HG03060 (cell line): Measurements from ENCODE around the gene CTNND2.
"Not testable (repeated sequence)": the region's sequence is repeated elsewhere in the genome, so short reads cannot be mapped to it uniquely, and the experiment has no call there.

ENCODE experiments used
- ATAC-seq: cut with Tn5 transposase; IDR thresholded peaks from one replicate; pipeline ENCODE4 v1.9.1; 2021; ENCODE audit warnings: low read depth, moderate number of reproducible peaks; ENCODE audit not compliant: unreplicated experiment

Gene CTNND2

GRCh38 chr5:11010429-11011210, 893.6 kb downstream of the CTNND2 start:
- ATAC-seq: no peak

DNA sequence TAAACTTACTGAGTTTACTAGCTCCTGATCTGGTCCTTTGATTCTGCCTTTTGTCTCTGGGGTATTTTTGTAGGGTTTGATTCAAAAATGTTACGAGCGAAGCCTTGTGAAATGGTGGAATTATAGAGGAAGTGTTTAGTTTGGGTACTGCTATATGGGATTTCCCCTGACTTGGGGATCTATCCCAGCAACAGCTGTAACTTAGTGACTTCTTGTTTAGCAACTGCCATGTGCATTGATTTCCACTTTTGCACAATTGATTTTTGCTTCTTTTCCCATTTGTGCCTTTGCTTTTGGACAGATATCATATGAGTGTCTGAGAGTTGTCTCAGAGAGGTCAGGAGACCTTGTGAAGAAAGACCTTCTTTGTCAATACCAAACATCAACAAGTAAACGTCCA, 894.7 kb downstream of the CTNND2 start:
- ATAC-seq: no peak

DNA sequence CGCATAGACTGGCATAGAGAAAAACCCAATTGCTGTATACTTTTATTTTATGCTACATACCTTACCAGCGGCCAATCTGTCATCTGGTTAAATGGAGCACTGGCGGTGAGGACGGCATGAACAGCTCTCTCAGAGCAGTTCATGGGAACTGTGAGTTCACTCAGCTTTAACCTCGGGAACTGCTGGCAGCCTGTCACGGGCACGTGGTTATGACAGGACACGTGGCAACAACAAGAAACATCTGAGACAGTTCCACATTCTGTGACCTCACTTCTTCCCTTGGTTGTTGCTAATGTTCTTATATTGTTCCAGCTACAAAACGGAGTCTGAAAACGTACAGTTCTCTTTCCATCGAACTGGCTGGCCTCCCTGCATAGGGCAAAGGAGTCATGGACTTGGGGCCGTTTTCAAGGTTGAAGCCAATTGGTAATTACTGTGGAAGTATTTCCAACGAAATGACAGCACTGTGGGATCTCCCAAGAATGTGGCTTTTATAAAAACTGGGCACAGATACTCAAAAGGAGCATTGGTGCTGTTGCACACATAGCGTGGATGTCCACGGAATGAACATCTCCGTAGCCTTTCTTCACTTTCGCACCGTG, 896.9 kb downstream of the CTNND2 start:
- no peak for ATAC-seq

- not testable (repeated sequence) for ATAC-seq
Measured at GRCh38 chr5:11004523-11004922, 899.7 kb downstream of the CTNND2 start.

GRCh38 chr5:11000515-11001353, 903.5 kb downstream of the CTNND2 start:
- no peak for ATAC-seq

DNA sequence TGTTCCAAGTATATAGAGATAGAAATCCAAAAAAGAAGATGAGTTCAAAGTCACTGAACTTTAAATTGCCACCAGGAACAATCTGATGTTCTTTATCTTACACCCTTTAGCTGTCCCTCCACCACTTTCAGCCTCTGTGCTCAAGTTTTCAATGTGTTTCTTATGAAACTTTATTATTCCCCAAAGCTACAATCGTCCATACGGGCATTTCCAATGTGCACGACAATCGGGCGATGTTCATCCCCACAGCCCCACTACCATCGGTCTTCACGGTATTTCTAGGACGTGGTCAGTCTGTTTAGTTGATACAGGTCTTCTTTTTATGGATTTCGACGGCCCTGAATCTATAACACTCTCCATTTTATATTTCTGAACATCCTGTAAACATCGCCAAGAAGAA, 904.5 kb downstream of the CTNND2 start:
- ATAC-seq: no peak

GRCh38 chr5:10995891-10996290, 908.4 kb downstream of the CTNND2 start:
- no peak for ATAC-seq

DNA sequence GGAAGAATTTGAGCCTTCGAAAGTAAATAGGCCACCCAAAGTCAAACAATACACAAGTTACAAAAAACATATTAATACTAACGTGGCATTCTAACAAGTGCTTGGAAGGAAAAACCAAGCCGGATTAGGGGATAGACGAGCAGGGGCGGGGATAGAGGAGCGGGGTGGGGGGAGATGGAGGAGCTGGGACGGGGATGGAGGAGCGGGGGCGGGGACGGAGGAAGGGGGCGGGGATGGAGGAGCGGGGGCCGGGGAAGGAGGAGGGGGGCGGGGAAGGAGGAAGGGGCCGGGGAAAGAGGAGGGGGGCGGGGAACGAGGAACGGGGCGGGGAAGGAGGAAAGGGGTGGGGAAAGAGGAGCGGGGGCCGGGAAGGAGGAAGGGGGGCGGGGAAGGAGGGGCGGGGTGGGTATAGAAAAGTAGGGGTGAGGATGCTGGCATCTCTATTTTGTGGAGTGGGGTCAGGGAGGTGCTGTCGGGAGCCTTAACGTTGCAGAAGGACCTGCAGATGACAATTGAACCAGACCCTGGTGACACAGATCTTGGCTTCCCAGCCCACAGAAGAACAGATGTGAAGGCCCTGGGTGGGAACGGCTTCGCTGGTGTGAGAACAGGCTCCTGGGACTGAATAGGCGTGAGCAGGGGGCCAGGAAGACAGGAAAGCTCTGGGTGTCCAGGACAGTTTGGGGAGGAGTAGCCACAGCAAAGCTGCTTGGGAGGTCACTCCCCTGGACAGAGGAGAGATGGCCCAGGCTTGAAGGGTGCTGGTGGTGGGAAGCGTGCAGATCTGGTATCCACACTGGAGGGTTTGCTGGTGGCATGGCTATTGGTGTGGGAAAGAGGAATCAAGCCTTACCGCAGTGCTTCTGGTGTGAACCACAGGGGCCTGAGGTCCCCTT, 909.9 kb downstream of the CTNND2 start:
- ATAC-seq: no peak

GRCh38 chr5:10990634-10991033, 913.6 kb downstream of the CTNND2 start:
- ATAC-seq: no peak

- ATAC-seq: no peak
Measured at GRCh38 chr5:10989577-10990263, 914.5 kb downstream of the CTNND2 start.

DNA sequence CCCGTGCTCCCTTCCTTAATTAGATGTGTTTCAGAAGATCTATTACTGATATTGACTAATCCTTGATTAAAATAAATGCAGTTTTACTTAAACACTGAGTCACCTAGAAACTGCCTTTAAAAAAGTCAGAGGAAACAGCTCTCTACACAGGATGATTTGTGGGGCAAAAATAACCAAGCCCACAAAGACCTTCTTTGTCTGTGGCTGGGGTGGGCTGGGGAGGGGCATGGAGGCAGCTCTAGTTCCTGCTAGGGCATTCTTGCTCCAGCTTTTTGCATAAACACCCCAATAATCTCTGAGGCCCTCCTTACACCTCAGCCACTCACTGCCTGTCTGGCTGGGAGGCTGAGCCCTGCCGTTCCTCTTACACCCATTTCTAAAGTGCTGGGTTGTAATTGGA, 915.6 kb downstream of the CTNND2 start:
- no peak for ATAC-seq

- ATAC-seq: peak; percentile 85
Measured at GRCh38 chr5:10987925-10988504, 916.2 kb downstream of the CTNND2 start.

- ATAC-seq: no peak
Measured at GRCh38 chr5:10987276-10987924, 916.8 kb downstream of the CTNND2 start.

GRCh38 chr5:10985721-10986110, 918.5 kb downstream of the CTNND2 start:
- ATAC-seq: no peak

DNA sequence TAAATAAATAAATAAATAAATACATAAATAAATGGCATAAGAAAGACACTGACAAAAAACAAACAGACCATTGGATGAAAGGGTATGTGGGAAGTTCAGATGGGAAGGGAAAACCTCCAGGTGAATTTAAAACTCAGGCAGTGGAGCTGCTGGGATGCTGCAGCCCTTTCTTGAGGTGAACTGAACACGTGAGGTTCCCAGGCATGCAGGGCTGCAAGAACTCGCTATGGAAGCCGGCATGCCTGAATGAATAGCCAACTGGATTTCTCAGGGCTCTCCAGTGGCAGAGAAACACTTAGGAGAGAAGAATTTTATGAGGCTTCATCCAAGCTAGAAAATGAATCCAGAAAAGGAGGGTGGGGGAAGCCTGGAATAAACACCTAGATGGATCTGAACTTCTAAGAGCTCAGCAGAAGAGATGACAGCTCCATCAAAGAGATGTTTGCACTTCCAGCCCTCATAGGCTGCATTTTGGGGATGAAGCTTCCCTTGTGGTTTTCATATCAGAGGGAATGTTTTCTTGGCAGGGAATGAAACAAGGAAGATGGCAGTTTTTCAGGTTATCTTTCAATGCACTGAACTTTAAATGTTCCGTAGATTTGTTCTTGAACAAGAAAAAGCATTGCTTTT, 919.0 kb downstream of the CTNND2 start:
- no peak for ATAC-seq

DNA sequence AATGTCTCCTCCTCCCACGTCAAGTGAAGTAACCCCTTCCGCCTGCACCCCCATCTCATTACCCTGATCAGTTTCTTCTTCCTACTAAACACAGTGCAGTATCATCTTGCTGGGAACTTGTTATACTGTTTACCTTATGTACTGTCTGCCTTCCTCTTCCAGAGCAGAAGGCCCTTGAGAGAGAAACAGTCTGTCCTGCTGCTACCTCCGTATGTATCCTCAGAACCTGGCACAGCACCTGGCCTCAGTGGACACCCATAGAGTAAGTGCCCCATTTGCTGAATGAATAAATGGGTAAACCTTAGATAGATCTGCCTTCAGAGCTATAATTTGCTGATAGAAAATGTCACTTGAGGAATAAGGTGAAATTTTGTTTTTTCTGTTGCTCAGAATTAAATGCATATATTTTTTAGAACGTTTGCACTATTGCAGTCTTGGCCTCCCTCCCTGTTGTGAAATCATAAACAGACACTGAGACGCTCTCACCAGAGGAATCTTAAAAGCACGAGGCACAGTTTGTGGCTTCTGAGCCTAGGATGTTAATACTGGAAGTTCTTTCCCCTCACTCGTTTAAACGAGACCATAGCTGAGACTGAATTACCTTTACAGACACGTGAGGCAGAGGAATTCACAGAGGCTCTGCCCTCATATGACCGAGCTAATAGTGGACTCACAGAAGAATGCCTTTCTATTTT, 920.1 kb downstream of the CTNND2 start:
- ATAC-seq: no peak

- ATAC-seq: no peak
Measured at GRCh38 chr5:10982626-10983025, 921.6 kb downstream of the CTNND2 start.

DNA sequence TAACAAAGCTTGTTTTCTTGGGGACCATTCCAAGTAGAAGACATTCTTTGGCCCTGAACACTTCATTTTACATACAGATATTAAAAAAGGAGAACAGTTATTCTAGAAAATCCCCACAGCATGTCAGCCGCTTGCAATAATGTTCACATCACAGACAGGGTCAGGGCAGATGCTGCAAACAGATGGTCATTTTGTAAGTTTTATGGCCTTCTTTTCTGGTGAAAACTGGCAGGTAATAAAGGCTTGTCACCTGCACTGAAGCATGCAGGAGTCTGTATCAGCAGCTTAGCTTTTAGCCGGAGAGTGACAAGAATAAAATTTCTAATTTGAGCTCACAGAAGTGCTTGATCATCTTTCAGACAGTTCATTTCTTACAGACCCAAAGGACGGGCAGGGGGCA, 922.3 kb downstream of the CTNND2 start:
- no peak for ATAC-seq
